ENCODE data around the gene REM2. TPM values are rescaled to one million over a fixed set of nuclear protein-coding genes. Genes with fewer than 3 reads are reported as not detected.

Gene REM2
- total RNA-seq, 1 experiment from 2014 or later, result not detected

- POLR2A ChIA-PET (ENCODE audit: low non-redundant PET), result no interaction called here
- DNase-seq (ENCODE audit: low spot score), result no peak
- intact Hi-C loops (cut with micrococcal nuclease; ENCODE audit: unreplicated experiment), result no loop called here
Observed at GRCh38 chr14:22861651-22862050, 21.4 kb upstream of the REM2 start.

GRCh38 chr14:22864979-22865378, 18.0 kb upstream of the REM2 start:
- no peaks in the 10 kb centered on the region for H3K27me3 ChIP-seq (replicated peaks; ENCODE audit: insufficient read depth, low read depth, low read length, poor library complexity)
- no peak for DNase-seq (ENCODE audit: low spot score)
- ChIA-PET POLR2A (ENCODE audit: low non-redundant PET) (no interaction called here), CTCF (interaction anchor here (0.5 kb wide), 1 partner anchor 10 kb away, joined by 4 read pairs; no protein-coding TSS in a partner anchor)
- no peak for TF ChIP-seq EZH2 (IDR thresholded peaks at IDR 0.05; ENCODE audit: borderline replicate concordance, low read depth, low read length, poor library complexity, severe bottlenecking)
- TF ChIP-seq CTCF (conservative IDR thresholded peaks at IDR 0.05; ENCODE audit: low read depth, low read length), result no peak
- no peak overlapping the region for H3K4me3 ChIP-seq (ENCODE audit: low read depth, low read length, poor library complexity, severe bottlenecking)
- no peak overlapping the region for H3K27ac ChIP-seq (ENCODE audit: low read depth, low read length, poor library complexity, severe bottlenecking)
- BruUV-seq (replicated peaks), result no TSS peak
- H3K4me1 ChIP-seq (ENCODE audit: insufficient read depth, low read length, poor library complexity, severe bottlenecking), result peaks cover 11% of the 10 kb centered on the region
- intact Hi-C loops (cut with micrococcal nuclease; ENCODE audit: unreplicated experiment), result no loop called here
- H3K9me3 ChIP-seq (ENCODE audit: low read depth, low read length, poor library complexity, severe bottlenecking), result no peaks in the 10 kb centered on the region
- H3K36me3 ChIP-seq (ENCODE audit: insufficient read depth, low read length, poor library complexity, severe bottlenecking), result no peaks in the 10 kb centered on the region

More at GRCh38 chr14:22861651-22862050, 21.4 kb upstream of the REM2 start:
- Histone ChIP-seq H3K9me3 (ENCODE audit: low read depth, low read length, poor library complexity, severe bottlenecking) (no peaks in the 10 kb centered on the region), H3K4me1 (ENCODE audit: insufficient read depth, low read length, poor library complexity, severe bottlenecking) (peaks cover 11% of the 10 kb centered on the region), H3K36me3 (ENCODE audit: insufficient read depth, low read length, poor library complexity, severe bottlenecking) (no peaks in the 10 kb centered on the region), H3K27me3 (replicated peaks; ENCODE audit: insufficient read depth, low read depth, low read length, poor library complexity) (no peaks in the 10 kb centered on the region), H3K4me3 (ENCODE audit: low read depth, low read length, poor library complexity, severe bottlenecking) (no peak overlapping the region), H3K27ac (ENCODE audit: low read depth, low read length, poor library complexity, severe bottlenecking) (no peak overlapping the region)
- no peak for TF ChIP-seq EZH2 (IDR thresholded peaks at IDR 0.05; ENCODE audit: borderline replicate concordance, low read depth, low read length, poor library complexity, severe bottlenecking)
- no peak for TF ChIP-seq CTCF (conservative IDR thresholded peaks at IDR 0.05; ENCODE audit: low read depth, low read length)
- CTCF ChIA-PET, result no interaction called here
- BruUV-seq (replicated peaks), result no TSS peak

DNA sequence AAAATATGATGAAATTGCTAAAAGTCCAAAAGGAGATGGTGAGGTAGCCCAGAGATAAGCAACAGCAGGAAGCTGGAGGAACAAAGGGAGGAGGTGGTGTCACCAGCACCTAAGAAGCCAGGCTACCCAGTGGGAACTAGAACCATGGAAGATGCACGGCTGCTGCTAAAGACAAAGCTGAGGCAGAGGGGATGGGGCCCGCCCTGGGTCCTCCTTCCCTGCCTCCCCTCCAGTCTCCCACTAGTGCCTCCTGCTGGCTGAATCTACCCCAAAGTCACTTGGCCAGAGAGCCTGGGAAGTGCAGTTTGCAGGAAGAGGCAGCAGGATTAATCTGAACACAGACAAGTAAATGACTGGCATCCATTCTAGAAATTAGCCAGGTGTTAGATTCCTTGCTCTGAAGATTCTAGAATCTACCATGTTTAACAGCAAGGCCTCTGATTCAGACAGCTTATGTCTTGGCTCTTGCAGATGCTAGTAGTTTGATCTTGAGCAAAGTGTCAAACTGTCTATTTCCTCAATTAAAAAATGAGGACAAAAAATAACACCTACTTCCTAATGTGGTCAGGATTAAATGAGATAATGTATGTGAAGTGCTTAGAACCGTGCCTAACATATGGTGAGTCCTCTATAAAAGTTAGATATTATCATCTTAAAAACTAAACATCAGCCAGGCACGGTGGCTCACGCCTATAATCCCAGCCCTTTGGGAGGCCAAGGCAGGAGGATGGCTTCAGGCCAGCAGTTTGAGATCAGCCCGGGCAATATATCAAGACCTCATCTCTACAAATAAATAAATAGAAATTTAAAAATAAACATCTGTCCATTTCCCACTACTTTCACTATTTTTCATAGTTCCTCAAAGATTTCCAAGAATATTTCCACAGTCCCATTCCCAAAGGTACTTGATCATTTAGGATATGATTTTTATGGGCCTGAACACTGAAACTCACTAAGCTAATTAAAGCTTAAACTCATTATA, 17.3 kb upstream of the REM2 start:
- Histone ChIP-seq H3K4me1 (ENCODE audit: insufficient read depth, low read length, poor library complexity, severe bottlenecking) (peaks cover 12% of the 10 kb centered on the region), H3K36me3 (ENCODE audit: insufficient read depth, low read length, poor library complexity, severe bottlenecking) (no peaks in the 10 kb centered on the region), H3K9me3 (ENCODE audit: low read depth, low read length, poor library complexity, severe bottlenecking) (no peaks in the 10 kb centered on the region), H3K27me3 (replicated peaks; ENCODE audit: insufficient read depth, low read depth, low read length, poor library complexity) (no peaks in the 10 kb centered on the region), H3K27ac (ENCODE audit: low read depth, low read length, poor library complexity, severe bottlenecking) (no peak overlapping the region), H3K4me3 (ENCODE audit: low read depth, low read length, poor library complexity, severe bottlenecking) (no peak overlapping the region)
- TF ChIP-seq EZH2 (IDR thresholded peaks at IDR 0.05; ENCODE audit: borderline replicate concordance, low read depth, low read length, poor library complexity, severe bottlenecking), result no peak
- peak; percentile 59 for TF ChIP-seq CTCF (conservative IDR thresholded peaks at IDR 0.05; ENCODE audit: low read depth, low read length)
- DNase-seq (ENCODE audit: low spot score), result no peak
- ChIA-PET CTCF (no interaction called here), POLR2A (ENCODE audit: low non-redundant PET) (no interaction called here)
- intact Hi-C loops (cut with micrococcal nuclease; ENCODE audit: unreplicated experiment), result no loop called here
- no TSS peak for BruUV-seq (replicated peaks)
